ENCODE measurements around the gene BNIP5.

The BNIP5 gene

GRCh38 chr6:36336779-36337241, at the start of gene BNIP5:
TSS of gene BNIP5 (minus strand) at chr6:36336888. CDS start at chr6:36330690, 6,198 bp downstream.
- TF ChIP-seq, protein P1, sequence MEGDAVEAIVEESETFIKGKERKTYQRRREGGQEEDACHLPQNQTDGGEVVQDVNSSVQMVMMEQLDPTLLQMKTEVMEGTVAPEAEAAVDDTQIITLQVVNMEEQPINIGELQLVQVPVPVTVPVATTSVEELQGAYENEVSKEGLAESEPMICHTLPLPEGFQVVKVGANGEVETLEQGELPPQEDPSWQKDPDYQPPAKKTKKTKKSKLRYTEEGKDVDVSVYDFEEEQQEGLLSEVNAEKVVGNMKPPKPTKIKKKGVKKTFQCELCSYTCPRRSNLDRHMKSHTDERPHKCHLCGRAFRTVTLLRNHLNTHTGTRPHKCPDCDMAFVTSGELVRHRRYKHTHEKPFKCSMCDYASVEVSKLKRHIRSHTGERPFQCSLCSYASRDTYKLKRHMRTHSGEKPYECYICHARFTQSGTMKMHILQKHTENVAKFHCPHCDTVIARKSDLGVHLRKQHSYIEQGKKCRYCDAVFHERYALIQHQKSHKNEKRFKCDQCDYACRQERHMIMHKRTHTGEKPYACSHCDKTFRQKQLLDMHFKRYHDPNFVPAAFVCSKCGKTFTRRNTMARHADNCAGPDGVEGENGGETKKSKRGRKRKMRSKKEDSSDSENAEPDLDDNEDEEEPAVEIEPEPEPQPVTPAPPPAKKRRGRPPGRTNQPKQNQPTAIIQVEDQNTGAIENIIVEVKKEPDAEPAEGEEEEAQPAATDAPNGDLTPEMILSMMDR (IDR thresholded peaks at IDR 0.05; ENCODE audit: insufficient read depth, missing control alignments), result no peak
- DNase-seq (ENCODE audit: insufficient read length, low spot score) (no peak), FAIRE-seq (no peak)

DNA sequence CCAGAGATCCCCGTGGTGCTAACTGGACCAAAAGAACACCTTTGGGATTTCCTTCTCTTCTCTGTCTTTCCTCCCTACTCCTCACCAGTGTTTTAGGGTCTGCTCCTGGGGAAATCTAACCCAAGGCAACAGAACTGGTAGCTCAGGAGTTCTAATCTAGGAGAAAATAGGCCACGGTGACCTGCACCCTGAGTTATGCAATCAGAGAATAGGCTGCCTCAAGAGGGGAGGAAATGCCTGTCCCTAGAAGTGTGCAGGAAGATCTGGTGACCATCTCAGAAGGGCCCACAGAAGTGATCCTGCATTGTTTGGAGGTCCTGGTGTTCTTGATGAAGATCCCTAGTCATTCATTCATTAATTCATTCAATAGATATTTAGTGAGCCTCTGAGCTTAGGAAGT, 47.4 kb upstream of the BNIP5 start:
- DNase-seq (ENCODE audit: insufficient read length, low spot score), result no peak
- FAIRE-seq, result no peak
- TF ChIP-seq, protein P1 (IDR thresholded peaks at IDR 0.05; ENCODE audit: insufficient read depth, missing control alignments), result no peak

DNA sequence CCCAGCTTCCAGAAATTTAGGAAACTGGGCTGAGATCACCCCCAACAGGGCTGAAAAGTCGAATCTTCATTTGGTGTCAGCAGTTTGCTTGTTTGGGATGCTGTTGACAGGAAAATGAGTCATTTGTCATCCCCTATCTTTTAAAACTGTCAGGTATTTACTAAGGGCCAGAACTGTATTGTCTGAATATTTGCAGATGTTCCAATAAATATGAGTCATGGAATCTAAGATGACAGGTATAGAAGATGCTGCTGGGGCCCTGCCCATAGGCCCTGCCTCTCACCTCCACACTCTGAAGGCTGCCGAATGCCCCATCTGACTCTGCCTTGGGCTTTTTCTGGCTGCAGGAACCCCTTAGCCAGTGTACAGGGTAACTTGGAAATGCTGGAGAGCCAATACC, 46.9 kb upstream of the BNIP5 start:
- no peak for DNase-seq (ENCODE audit: insufficient read length, low spot score)
- no peak for FAIRE-seq
- TF ChIP-seq, protein P1 (IDR thresholded peaks at IDR 0.05; ENCODE audit: insufficient read depth, missing control alignments), result no peak

- FAIRE-seq (no peak), DNase-seq (ENCODE audit: insufficient read length, low spot score) (no peak)
- TF ChIP-seq, protein P1 (IDR thresholded peaks at IDR 0.05; ENCODE audit: insufficient read depth, missing control alignments), result no peak
These were observed 46.3 kb upstream of the BNIP5 start for GRCh38 chr6:36382976-36383375.

DNA sequence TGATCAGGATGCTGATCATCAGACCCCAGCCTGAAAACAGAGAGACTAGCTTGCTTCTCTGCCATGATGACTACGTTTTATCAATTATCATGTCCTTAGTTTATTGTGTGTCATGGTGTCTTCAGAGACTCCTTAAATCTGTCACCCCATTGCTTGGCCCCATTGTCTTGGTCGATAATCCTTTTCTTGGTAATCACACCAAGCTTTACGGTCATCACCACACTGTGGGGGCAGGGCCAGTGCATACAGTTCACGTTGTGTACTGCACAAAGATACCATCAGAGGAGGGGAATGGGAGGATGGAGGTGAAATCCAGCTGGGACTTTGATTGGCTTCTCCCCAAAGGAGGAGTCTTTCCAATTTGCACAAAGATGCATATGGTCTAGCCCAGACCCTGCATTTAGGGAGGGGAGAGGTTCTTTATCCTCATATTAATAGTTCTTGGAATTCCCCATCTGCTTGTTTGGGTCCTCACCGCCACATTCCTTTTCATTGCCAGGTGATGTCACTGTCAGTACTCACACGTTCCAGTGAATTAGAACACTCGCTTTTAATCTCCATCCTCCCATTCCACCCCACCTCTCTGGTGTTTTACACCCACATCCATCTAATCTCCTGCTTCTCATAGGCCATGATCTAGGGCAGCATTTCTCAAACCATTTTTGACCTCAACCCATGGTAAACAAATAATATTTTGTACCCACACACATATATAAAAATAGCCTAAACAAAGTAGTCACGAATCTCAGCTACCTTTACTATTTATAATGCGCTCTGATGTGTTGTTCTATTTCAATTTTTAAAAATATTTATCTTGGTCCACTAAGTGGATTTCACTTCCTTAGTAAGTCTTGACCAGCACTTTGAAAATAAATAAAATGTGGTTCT, 45.1 kb upstream of the BNIP5 start:
- DNase-seq (ENCODE audit: insufficient read length, low spot score) (no peak), FAIRE-seq (no peak)
- TF ChIP-seq, protein P1 (IDR thresholded peaks at IDR 0.05; ENCODE audit: insufficient read depth, missing control alignments), result no peak

DNA sequence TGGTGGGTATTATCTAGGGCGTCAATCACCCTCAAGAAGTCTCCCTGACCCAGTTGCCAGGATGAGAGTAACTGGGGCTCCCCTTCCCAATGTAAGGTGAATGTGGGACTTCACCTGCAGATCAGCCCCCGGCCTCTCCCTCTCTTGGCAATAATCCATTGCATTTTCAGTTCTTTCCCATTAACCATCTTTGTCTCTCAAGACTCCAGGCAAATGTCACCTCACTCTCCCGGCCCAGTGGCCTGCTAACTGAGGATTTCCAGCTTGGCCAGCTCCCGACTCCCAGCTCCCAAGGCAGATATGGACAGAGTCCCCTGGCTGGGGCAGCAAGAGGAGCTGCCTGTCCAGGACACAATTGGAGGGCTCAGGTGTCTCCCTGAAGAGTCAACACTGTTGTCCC, 43.5 kb upstream of the BNIP5 start:
- DNase-seq (ENCODE audit: insufficient read length, low spot score), result no peak
- FAIRE-seq, result no peak
- TF ChIP-seq, protein P1 (IDR thresholded peaks at IDR 0.05; ENCODE audit: insufficient read depth, missing control alignments), result no peak

DNA sequence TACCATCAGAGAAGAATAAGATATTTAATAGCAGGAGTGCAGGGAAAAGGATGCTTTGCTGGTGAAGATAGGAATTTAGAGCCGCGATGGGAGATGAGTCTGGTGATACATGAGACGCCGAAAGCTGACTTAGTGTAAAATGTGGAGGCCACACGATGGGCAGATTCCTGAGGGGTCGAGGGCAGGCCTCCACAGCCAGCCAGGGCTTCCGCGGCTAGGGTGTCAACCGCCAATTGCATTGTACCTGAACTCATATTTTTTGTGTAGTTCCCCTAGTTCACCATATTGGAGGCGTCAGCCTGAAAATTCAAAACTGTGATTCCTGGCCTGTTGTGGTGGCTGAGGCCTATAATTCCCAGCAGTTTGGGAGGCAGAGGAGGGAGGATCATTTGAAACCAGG, 42.2 kb upstream of the BNIP5 start:
- TF ChIP-seq, protein P1 (IDR thresholded peaks at IDR 0.05; ENCODE audit: insufficient read depth, missing control alignments), result no peak
- FAIRE-seq, result no peak
- DNase-seq (ENCODE audit: insufficient read length, low spot score), result no peak

All from D721Med (cell line).